HTERT RPE-1 (cell line): ENCODE results near the gene PIGT.
"Not testable (repeated sequence)": the region's sequence is repeated elsewhere in the genome, so short reads cannot be mapped to it uniquely, and the experiment has no call there.

Experiments used
- in situ Hi-C: fragments of 300-500 bp; cut with MboI; formaldehyde crosslinking; loops from 4 replicates; pipeline ENCODE4 v1.14.3; 2020; ENCODE audit warnings: low sequenced_read_pairs

The PIGT gene

GRCh38 chr20:45462711-45463509, 47.0 kb downstream of the PIGT start:
- in situ Hi-C loops: no loop called here

- in situ Hi-C loops: no loop called here
These were observed 47.8 kb downstream of the PIGT start for GRCh38 chr20:45463709-45464108.

- in situ Hi-C loops: no loop called here
These were observed 49.7 kb downstream of the PIGT start for GRCh38 chr20:45465491-45466266.

GRCh38 chr20:45467172-45467571, 51.2 kb downstream of the PIGT start:
- in situ Hi-C loops: no loop called here

- in situ Hi-C loops: no loop called here
These were observed 51.9 kb downstream of the PIGT start for GRCh38 chr20:45467861-45468260.

GRCh38 chr20:45469336-45470261, 53.7 kb downstream of the PIGT start, which contains the start of gene WFDC2:
TSS of gene WFDC2 (plus strand) at chr20:45469753. CDS start at chr20:45469782, 29 bp downstream.
- in situ Hi-C loops: no loop called here

GRCh38 chr20:45470262-45470931, 54.5 kb downstream of the PIGT start:
- in situ Hi-C loops: no loop called here

- in situ Hi-C loops: no loop called here
These were observed 55.0 kb downstream of the PIGT start for GRCh38 chr20:45470937-45471336.

GRCh38 chr20:45472286-45472685, 56.3 kb downstream of the PIGT start:
- in situ Hi-C loops: not testable (repeated sequence)
